ENCODE measurements around the gene MRPL49.

The MRPL49 gene

DNA sequence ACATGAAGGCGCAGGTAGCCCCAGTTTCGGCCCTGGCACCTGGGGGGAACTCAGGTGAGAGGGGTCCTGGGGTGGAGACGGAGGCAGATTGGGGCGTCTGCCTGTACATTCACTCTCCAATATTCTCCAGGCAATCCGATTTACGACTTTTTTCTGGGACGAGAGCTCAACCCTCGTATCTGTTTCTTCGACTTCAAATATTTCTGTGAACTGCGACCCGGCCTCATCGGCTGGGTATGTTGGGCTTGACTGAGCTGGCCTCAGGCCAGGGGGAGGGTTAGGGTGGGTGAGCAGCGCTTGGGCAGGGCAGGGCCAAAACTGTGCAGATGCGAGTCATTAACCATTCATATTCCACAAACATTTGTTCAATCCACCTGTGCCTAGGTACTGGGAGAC, 8.8 kb upstream of the MRPL49 start:
- whole genome bisulfite sequencing (ENCODE audit: insufficient coverage): 27% methylated on average over 6 of the region's 14 CpGs
- CTCF ChIA-PET: interaction anchor here (0.5 to 4.9 kb wide), 12 partner anchors 8 to 73 kb away, joined by 3 to 56 read pairs (median 4); partner anchors contain the start of genes CAPN1 and VPS51
- Histone ChIP-seq H3K27me3 (replicated peaks in 2 of 5; ENCODE audit: control insufficient read depth in 4 of 5, insufficient read depth in 5 of 5, low read length in 4 of 5) (no peaks in the 10 kb centered on the region), H3K27ac (ENCODE audit: insufficient read depth in 1 of 2, low read depth in 1 of 2, low read length in 2 of 2, poor library complexity in 1 of 2, severe bottlenecking in 2 of 2) (peak overlapping the region in 1 of 2 experiments; percentile 61), H3K9me3 (ENCODE audit: control extremely low read depth in 1 of 5, control insufficient read depth in 4 of 5, insufficient read depth in 2 of 5, low read depth in 1 of 5, low read length in 4 of 5) (no peaks in the 10 kb centered on the region), H3K4me3 (ENCODE audit: control insufficient read depth in 1 of 7, extremely low read depth in 1 of 7, insufficient read depth in 4 of 7, low read depth in 2 of 7, low read length in 6 of 7) (peak overlapping the region in 5 of 7 experiments; percentile 67 to 80 (median 74)), H3K36me3 (ENCODE audit: control insufficient read depth in 4 of 4, insufficient read depth in 4 of 4, low read length in 3 of 4) (peaks cover 0 to 50% (median 22%) of the 10 kb centered on the region in 4 experiments), H3K4me1 (ENCODE audit: control extremely low read depth in 1 of 4, control insufficient read depth in 4 of 4, insufficient read depth in 4 of 4, low read length in 3 of 4) (peaks cover 0 to 57% (median 43%) of the 10 kb centered on the region in 4 experiments)
- peak in 1 of 3 donors; percentile 28 for DNase-seq
- POLR2A ChIA-PET: interaction anchor here (1.0 to 2.8 kb wide), 2 partner anchors 22 to 67 kb away, joined by 3 to 7 read pairs; partner anchors contain the start of gene SYVN1

DNA sequence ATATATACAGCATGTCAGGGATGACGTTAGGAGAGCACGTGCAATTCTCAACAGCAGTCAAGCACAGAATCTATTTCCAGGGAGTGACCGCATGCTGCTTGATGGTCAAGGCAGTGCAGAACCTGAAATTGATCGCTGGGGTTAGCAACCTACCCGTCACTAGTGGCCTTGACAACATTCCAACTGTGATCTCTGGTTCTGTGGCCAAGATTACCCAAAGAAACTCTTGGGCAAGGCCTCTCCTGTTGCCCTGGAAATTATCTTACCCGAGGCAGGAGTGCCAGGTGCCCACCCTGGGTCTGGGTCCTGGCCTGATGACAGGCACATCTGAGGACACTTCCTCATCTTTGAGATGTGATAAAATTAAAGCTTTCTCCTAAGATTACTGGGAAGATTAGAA, 8.3 kb upstream of the MRPL49 start:
- H3K4me3 ChIP-seq (ENCODE audit: control insufficient read depth in 1 of 7, extremely low read depth in 1 of 7, insufficient read depth in 4 of 7, low read depth in 2 of 7, low read length in 6 of 7): peak overlapping the region in 1 of 7 experiments; percentile 74
- DNase-seq: no peak
- H3K36me3 ChIP-seq (ENCODE audit: control insufficient read depth in 4 of 4, insufficient read depth in 4 of 4, low read length in 3 of 4): peaks cover 0 to 50% (median 20%) of the 10 kb centered on the region in 4 experiments
- ChIA-PET CTCF (interaction anchor here (0.9 to 4.9 kb wide), 10 partner anchors 11 to 181 kb away, joined by 3 to 56 read pairs (median 4); partner anchors contain the start of genes CAPN1 and VPS51), POLR2A (interaction anchor here (2.8 kb wide), 1 partner anchor 21 kb away, joined by 7 read pairs; the partner anchor contains the start of gene SYVN1)
- peaks cover 0 to 57% (median 43%) of the 10 kb centered on the region in 4 experiments for H3K4me1 ChIP-seq (ENCODE audit: control extremely low read depth in 1 of 4, control insufficient read depth in 4 of 4, insufficient read depth in 4 of 4, low read length in 3 of 4)
- no peaks in the 10 kb centered on the region for H3K9me3 ChIP-seq (ENCODE audit: control extremely low read depth in 1 of 5, control insufficient read depth in 4 of 5, insufficient read depth in 2 of 5, low read depth in 1 of 5, low read length in 4 of 5)
- H3K27ac ChIP-seq (ENCODE audit: insufficient read depth in 1 of 2, low read depth in 1 of 2, low read length in 2 of 2, poor library complexity in 1 of 2, severe bottlenecking in 2 of 2): peak overlapping the region in 1 of 2 experiments; percentile 39
- no peaks in the 10 kb centered on the region for H3K27me3 ChIP-seq (replicated peaks in 2 of 5; ENCODE audit: control insufficient read depth in 4 of 5, insufficient read depth in 5 of 5, low read length in 4 of 5)
- WGBS (ENCODE audit: insufficient coverage): 85% methylated on average over 6 of the region's 6 CpGs

DNA sequence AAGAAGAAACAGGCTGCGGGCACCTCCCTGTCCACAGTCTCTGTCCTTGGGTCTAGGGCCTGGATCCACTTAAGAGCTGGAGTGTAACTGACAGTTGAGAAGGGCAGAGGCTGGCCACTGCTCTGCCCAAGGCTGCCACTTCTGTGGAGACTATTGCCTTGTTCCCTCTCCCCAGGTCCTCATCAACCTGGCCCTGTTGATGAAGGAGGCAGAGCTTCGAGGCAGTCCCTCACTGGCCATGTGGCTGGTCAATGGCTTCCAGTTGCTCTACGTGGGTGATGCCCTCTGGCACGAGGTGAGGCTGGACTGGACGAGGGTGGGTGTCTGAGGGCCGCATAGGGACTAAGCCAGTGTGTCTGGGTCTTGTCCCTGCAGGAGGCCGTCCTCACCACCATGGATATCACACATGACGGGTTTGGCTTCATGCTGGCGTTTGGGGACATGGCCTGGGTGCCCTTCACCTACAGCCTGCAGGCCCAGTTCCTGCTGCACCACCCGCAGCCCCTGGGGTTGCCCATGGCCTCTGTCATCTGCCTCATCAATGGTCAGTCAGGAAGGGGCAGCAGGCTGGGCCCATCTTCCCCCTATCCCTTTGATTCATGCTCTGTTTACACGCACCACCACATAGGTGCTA, 7.5 kb upstream of the MRPL49 start:
- 97% methylated on average over 11 of the region's 11 CpGs for WGBS (ENCODE audit: insufficient coverage)
- Histone ChIP-seq H3K36me3 (ENCODE audit: control insufficient read depth in 4 of 4, insufficient read depth in 4 of 4, low read length in 3 of 4) (peaks cover 0 to 49% (median 18%) of the 10 kb centered on the region in 4 experiments), H3K27ac (ENCODE audit: insufficient read depth in 1 of 2, low read depth in 1 of 2, low read length in 2 of 2, poor library complexity in 1 of 2, severe bottlenecking in 2 of 2) (no peak overlapping the region), H3K4me1 (ENCODE audit: control extremely low read depth in 1 of 4, control insufficient read depth in 4 of 4, insufficient read depth in 4 of 4, low read length in 3 of 4) (peaks cover 0 to 57% (median 43%) of the 10 kb centered on the region in 4 experiments), H3K4me3 (ENCODE audit: control insufficient read depth in 1 of 7, extremely low read depth in 1 of 7, insufficient read depth in 4 of 7, low read depth in 2 of 7, low read length in 6 of 7) (no peak overlapping the region), H3K27me3 (replicated peaks in 2 of 5; ENCODE audit: control insufficient read depth in 4 of 5, insufficient read depth in 5 of 5, low read length in 4 of 5) (no peaks in the 10 kb centered on the region), H3K9me3 (ENCODE audit: control extremely low read depth in 1 of 5, control insufficient read depth in 4 of 5, insufficient read depth in 2 of 5, low read depth in 1 of 5, low read length in 4 of 5) (no peaks in the 10 kb centered on the region)
- no peak for DNase-seq
- ChIA-PET POLR2A (no interaction called here), CTCF (interaction anchor here (1.1 to 1.8 kb wide), 5 partner anchors 12 to 181 kb away, joined by 3 to 4 read pairs (median 3); no protein-coding TSS in a partner anchor)

DNA sequence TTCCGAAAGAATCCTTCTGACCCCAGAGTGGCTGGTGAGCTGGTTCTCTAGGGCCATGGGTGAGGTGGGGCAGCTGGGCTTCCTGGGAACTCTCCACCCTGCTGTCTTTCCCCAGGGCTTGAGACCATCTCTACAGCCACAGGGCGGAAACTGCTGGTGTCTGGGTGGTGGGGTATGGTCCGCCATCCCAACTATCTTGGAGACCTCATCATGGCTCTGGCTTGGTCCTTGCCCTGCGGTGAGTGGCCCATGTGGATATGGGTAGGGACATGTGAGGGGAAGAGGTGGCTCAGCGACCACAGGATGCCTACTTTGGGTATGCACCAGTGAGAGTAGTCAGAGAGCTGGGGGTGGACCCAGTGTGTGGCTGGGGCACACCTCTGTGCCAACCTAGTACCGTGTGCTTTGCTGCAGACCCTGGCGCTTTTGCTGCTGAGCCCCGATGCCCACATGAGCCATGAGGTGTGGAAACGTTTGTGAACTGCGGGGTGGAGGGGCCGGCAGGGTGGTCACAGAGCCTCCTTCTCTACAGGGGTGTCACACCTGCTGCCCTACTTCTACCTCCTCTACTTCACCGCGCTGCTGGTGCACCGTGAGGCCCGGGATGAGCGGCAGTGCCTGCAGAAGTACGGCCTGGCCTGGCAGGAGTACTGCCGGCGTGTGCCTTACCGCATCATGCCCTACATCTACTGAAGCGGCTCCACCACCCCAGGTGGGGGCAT, 6.6 kb upstream of the MRPL49 start:
- Histone ChIP-seq H3K36me3 (ENCODE audit: control insufficient read depth in 4 of 4, insufficient read depth in 4 of 4, low read length in 3 of 4) (peaks cover 4 to 55% (median 21%) of the 10 kb centered on the region in 4 experiments), H3K27ac (ENCODE audit: insufficient read depth in 1 of 2, low read depth in 1 of 2, low read length in 2 of 2, poor library complexity in 1 of 2, severe bottlenecking in 2 of 2) (no peak overlapping the region), H3K9me3 (ENCODE audit: control extremely low read depth in 1 of 5, control insufficient read depth in 4 of 5, insufficient read depth in 2 of 5, low read depth in 1 of 5, low read length in 4 of 5) (no peaks in the 10 kb centered on the region), H3K4me1 (ENCODE audit: control extremely low read depth in 1 of 4, control insufficient read depth in 4 of 4, insufficient read depth in 4 of 4, low read length in 3 of 4) (peaks cover 0 to 60% (median 41%) of the 10 kb centered on the region in 4 experiments), H3K27me3 (replicated peaks in 2 of 5; ENCODE audit: control insufficient read depth in 4 of 5, insufficient read depth in 5 of 5, low read length in 4 of 5) (no peaks in the 10 kb centered on the region), H3K4me3 (ENCODE audit: control insufficient read depth in 1 of 7, extremely low read depth in 1 of 7, insufficient read depth in 4 of 7, low read depth in 2 of 7, low read length in 6 of 7) (no peak overlapping the region)
- ChIA-PET CTCF (interaction anchor here (0.8 to 3.3 kb wide), 4 partner anchors 10 to 65 kb away, joined by 3 to 14 read pairs (median 4); partner anchors contain the start of gene VPS51), POLR2A (interaction anchor here (3.7 kb wide), 1 partner anchor 19 kb away, joined by 26 read pairs; the partner anchor contains the start of gene SYVN1)
- 98% methylated on average over 20 of the region's 21 CpGs for WGBS (ENCODE audit: insufficient coverage)
- DNase-seq: no peak

DNA sequence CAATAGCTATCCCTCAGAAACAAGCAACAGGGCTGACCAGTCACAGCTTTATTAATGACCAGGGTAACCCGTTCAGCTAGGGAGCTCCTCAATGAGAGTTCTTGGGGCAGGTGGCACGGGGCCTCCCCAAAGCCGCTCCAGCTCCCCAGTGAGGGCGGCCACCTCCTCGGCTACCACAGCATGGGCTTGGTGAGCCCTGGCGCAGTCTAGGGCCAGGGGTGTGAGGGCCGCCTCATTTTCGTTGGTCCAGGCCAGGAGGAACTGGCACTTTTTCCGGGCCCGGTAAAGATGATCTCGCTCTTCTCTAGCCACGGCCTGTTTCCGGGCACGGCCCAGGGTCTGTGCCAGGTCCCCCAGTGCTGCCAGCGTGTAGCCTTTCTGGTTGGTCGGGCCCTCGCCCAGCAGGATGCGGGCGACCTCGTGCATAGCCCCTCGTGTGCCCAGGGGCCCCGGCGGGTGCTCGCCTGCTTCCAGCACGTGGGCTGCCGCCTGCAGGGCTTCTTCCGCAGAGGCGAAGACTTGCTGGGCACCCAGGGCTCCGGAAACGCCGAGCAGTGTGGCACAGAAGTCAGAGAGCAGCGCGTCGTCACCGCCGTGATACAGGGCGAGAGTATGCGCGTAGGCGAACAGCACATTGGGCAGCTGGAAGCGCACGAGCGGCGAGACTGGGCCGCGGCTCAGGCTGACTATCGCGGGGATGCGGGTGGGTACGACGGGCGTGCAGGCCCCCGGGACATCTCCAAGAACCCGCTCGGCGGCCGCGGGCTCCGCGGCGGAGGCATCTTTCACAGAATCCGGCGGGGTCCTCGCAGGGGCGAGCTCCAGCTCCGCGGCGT, 5.5 kb upstream of the MRPL49 start:
- peak overlapping the region; percentile 68 to 86 for H3K27ac ChIP-seq (ENCODE audit: insufficient read depth in 1 of 2, low read depth in 1 of 2, low read length in 2 of 2, poor library complexity in 1 of 2, severe bottlenecking in 2 of 2)
- H3K4me3 ChIP-seq (ENCODE audit: control insufficient read depth in 1 of 7, extremely low read depth in 1 of 7, insufficient read depth in 4 of 7, low read depth in 2 of 7, low read length in 6 of 7): peak overlapping the region; percentile 50 to 90 (median 88)
- H3K4me1 ChIP-seq (ENCODE audit: control extremely low read depth in 1 of 4, control insufficient read depth in 4 of 4, insufficient read depth in 4 of 4, low read length in 3 of 4): peaks cover 6 to 58% (median 42%) of the 10 kb centered on the region in 4 experiments
- WGBS (ENCODE audit: insufficient coverage): 29% methylated on average over 68 of the region's 68 CpGs
- ChIA-PET CTCF (interaction anchor here (0.8 to 3.4 kb wide), 11 partner anchors 7 to 329 kb away, joined by 3 to 23 read pairs (median 5); partner anchors contain the start of genes CAPN1, SPDYC and VPS51), POLR2A (interaction anchor here (1.0 to 3.7 kb wide), 5 partner anchors 11 to 65 kb away, joined by 3 to 26 read pairs (median 5); partner anchors contain the start of genes CAPN1 and SYVN1)
- H3K27me3 ChIP-seq (replicated peaks in 2 of 5; ENCODE audit: control insufficient read depth in 4 of 5, insufficient read depth in 5 of 5, low read length in 4 of 5): no peaks in the 10 kb centered on the region
- peaks cover 4 to 57% (median 22%) of the 10 kb centered on the region in 4 experiments for H3K36me3 ChIP-seq (ENCODE audit: control insufficient read depth in 4 of 4, insufficient read depth in 4 of 4, low read length in 3 of 4)
- H3K9me3 ChIP-seq (ENCODE audit: control extremely low read depth in 1 of 5, control insufficient read depth in 4 of 5, insufficient read depth in 2 of 5, low read depth in 1 of 5, low read length in 4 of 5): no peaks in the 10 kb centered on the region
- DNase-seq: peak in 2 of 3 donors; percentile 57 to 68

Data from common myeloid progenitor, CD34-positive (primary cell).